KOPT-K1 (cell line): Measurements from ENCODE around the gene GUCY1A2.
"Not testable (repeated sequence)": the region's sequence is repeated elsewhere in the genome, so short reads cannot be mapped to it uniquely, and the experiment has no call there.

Source experiments
- H3K27ac ChIP-seq: fragments of 200-600 bp; sonication (generic); 2 replicates; pipeline ENCODE4 v1.5.1; 2016; ENCODE audit warnings: antibody characterized with exemption, mild to moderate bottlenecking, low read depth, low read length; ENCODE audit not compliant: poor library complexity, severe bottlenecking
- H3K36me3 ChIP-seq: fragments of 200-600 bp; sonication (generic); 2 replicates; pipeline ENCODE4 v1.5.1; 2017; ENCODE audit warnings: antibody characterized with exemption, mild to moderate bottlenecking, low read length, moderate library complexity; ENCODE audit not compliant: insufficient read depth
- H3K9me3 ChIP-seq: fragments of 200-600 bp; sonication (generic); 2 replicates; pipeline ENCODE4 v1.5.1; 2017; ENCODE audit warnings: antibody characterized with exemption, low read length, mild to moderate bottlenecking; ENCODE audit not compliant: insufficient read depth, poor library complexity, severe bottlenecking

Gene GUCY1A2

DNA sequence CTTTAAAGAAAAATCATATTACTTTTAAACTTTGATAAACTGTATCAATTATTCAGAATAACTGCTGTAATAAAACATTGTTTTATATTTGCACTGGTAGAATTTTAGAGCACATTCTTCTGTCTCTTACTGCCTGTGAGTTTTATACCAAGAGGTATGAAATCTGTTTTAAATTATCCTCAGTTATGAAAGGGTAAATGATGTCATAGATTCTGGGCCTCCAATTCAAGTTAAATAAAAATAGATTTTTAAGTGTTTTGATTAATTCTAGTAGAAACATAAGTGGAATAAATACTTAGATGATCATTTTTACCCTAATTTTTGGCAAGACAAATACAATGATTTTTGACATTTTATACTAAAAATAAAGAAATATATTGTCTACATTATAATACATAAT, 93.0 kb downstream of the GUCY1A2 start:
- no peaks in the 10 kb centered on the region for H3K36me3 ChIP-seq
- no peaks in the 10 kb centered on the region for H3K9me3 ChIP-seq
- no peak overlapping the region for H3K27ac ChIP-seq

DNA sequence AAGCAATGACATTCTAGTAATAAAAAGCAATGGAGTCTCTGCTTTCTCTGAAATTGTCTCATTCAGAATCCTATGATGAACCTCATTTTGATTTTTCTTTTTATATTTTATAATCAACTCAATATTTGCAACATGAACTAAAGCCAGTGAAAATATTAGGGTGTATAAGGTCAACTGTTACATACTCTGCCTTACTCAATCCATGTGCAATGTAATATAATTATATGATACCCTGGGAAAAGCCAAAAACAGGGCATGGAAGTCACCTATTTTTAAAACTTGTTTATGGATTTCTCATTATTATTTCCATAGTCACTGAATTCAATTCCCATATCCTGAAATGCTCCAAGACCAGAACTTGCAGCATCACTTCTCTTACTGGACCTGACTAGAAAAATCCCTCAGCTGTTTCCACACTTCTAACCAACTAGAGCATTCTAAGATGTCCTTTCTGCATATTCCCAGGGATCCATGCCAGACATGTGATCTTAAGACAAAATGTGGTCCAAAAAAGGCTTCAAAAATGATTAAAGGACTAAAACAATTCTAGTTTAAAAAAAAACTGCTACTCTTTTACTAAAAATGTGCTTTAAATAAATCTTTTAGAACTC, 97.3 kb downstream of the GUCY1A2 start:
- Histone ChIP-seq H3K27ac (no peak overlapping the region), H3K9me3 (no peaks in the 10 kb centered on the region), H3K36me3 (no peaks in the 10 kb centered on the region)

DNA sequence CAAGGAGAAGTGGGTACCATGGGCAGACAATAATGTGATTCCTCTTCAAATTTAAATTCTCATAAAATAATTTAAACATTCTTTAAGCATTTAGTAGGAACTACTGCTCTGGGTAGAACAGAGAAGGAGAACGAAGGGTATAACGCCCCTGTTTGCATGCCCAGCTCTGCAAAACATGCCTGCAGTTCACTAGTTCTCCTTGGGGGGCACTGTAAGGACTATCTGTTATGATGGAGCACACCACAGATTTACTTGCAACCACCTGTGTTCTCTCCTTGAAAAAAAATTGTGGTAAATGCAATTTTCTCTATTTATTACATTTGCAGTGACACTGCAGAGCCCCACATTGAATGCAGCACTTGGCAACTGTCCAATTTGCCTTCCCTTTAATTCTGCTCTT, 100.3 kb downstream of the GUCY1A2 start:
- no peaks in the 10 kb centered on the region for H3K9me3 ChIP-seq
- no peaks in the 10 kb centered on the region for H3K36me3 ChIP-seq
- H3K27ac ChIP-seq, result no peak overlapping the region

DNA sequence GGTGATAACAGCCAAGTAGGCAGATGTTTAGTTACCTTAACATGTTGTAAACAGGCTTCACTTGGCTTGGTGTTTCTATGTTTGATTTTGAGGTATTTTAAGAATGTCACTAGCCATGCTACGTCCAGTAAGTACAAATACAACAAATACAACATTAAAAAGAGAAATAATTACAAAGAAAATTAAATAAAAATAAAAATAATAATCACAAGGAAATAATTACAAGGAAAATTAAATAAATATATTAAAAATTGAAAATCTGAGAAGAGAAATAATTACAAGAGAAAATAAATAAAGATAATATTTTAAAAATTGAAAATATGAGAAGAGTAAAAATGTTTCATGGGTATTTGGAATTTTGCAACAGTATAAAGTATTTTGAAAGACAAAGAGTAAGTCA, 103.9 kb downstream of the GUCY1A2 start:
- H3K36me3 ChIP-seq, result no peaks in the 10 kb centered on the region
- no peak overlapping the region for H3K27ac ChIP-seq
- H3K9me3 ChIP-seq, result no peaks in the 10 kb centered on the region

DNA sequence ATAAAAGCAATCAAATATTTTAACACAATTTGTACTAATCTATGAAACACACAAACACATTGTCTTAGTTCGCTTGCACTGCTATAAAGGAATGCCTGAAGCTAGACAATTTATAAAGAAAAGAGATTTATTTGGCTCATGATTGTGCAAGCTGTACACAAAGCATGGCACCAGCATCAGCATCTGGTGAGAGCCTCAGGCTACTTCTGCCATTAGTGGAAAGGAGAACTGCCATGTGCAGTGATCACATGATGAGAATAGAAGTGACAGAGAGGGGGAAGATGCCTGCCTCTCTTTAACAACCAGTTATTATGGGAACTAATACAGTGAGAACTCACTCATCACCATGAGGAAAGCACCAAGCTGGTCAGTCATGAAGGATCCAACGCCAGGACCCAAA, 105.1 kb downstream of the GUCY1A2 start:
- no peaks in the 10 kb centered on the region for H3K9me3 ChIP-seq
- no peaks in the 10 kb centered on the region for H3K36me3 ChIP-seq
- no peak overlapping the region for H3K27ac ChIP-seq

DNA sequence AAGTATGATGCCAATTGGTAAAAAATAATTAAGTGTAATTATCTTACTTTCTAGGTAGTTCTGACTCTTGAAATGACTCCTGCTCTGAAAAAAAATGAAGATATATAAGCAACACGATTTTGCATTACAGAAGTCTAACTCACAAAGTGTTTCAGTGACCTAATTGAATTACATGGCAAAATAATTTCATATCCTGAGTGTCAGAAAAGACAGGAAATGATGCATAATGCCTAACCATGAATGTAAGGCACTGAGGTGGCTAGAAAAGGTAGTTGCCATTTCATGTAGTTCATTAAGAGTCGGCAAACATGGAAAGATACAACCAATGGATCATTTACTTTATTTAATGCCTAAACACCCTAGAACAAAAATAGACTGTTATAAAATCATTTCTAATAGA, 113.5 kb downstream of the GUCY1A2 start:
- Histone ChIP-seq H3K9me3 (no peaks in the 10 kb centered on the region), H3K27ac (no peak overlapping the region), H3K36me3 (no peaks in the 10 kb centered on the region)

DNA sequence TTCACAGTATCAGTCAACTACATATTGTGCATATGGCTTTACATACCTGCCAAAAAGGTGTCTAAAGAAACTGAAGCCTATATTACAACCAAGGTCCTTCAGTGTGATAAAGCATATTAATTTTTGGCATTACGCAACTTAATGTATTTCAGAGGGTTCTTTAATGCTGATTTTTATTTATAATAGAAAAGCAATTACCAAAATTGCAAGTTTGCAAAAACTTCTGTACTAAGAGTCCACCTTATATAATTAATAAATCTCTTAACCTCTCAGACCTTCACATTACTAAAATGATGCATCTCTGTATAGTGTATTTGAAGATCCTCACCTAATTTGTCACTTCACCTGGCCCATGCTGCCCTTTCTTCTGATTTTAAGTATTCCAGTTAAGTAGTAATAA, 128.6 kb downstream of the GUCY1A2 start:
- Histone ChIP-seq H3K9me3 (no peaks in the 10 kb centered on the region), H3K27ac (no peak overlapping the region), H3K36me3 (no peaks in the 10 kb centered on the region)

DNA sequence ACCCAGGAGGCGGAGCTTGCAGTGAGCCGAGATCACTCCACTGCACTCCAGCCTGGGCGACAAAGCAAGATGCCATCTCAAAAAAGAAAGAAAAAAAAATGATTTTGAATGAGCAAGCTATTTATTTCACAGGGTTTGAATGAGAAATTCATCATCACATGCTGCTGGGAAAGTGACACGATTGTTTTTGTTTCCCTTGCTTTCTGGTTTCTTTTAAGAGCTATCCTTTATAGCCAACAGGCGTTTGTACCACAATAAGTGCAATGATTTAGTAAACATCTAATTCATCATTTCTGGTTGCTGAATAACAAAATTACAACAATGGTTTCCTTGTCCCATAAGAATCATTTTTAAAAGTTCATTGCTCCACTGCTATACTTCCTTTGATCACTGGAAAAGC, 129.9 kb downstream of the GUCY1A2 start:
- H3K9me3 ChIP-seq, result no peaks in the 10 kb centered on the region
- H3K36me3 ChIP-seq, result no peaks in the 10 kb centered on the region
- H3K27ac ChIP-seq, result no peak overlapping the region

DNA sequence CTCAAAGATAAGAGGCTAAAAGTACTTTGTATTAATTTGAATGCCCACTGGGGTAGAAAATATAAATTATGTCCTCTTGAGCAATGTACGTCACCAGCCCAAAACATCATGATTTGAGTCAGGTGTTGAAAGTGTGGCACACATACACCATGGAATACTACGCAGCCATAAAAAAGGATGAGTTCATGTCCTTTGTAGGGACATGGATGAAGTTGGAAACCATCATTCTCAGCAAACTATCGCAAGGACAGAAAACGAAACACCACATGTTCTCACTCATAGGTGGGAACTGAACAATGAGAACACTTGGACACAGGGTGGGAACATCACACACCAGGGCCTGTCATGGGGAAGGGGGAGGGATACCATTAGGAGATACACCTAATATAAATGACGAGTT, 134.6 kb downstream of the GUCY1A2 start:
- not testable (repeated sequence) for H3K36me3 ChIP-seq, H3K9me3 ChIP-seq, H3K27ac ChIP-seq

DNA sequence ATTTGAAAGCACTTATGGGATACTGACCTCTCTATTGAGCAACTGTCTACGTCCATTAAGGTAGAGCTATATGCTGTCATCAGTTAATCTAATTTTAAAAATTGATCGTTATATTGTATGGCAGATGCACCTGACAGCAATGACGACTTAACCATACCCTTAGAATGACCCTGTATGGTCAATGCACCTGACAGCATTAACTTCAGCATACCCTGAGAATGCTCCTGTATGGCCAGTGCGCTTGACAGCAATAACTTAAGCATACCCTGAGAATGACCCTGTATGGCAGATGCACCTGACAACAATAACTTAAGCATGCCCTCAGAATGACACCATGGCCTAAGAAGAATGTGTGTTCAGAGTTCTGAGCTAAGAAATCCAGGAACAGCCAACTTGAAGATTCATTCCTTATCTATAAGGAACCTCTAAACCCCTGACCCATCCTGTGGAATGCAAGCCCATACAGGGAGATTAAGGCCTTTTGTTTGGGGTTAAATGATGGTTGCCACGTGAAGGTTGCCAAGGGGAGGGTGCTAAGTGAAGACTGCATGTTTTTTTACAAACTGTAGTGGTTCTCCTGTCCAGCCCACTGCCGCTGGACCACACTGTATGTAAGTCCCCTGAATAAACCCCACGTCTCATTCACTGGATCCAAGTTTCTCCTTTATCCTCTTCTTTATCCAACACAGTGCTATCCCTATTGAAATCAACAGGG, 138.3 kb downstream of the GUCY1A2 start:
- Histone ChIP-seq H3K9me3 (no peaks in the 10 kb centered on the region), H3K36me3 (no peaks in the 10 kb centered on the region), H3K27ac (no peak overlapping the region)

DNA sequence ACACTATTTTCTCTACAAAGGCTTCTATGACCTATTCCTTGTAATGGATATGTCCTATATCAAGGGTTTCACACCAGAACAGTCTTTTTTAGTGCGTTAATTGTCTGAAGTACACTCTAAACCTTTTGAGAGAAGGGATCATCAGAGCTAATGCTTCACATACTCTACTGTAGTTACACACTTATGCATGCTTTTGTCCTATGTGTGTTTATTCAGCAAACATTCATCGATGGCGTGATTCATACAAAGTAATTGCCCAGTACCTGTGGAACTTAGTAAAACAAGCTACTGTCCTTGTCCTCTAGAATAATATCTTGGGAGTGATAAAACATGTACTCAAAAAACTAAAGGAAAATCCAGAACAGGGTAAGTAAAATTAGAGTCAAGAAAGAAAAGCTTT, 139.2 kb downstream of the GUCY1A2 start:
- Histone ChIP-seq H3K9me3 (no peaks in the 10 kb centered on the region), H3K27ac (no peak overlapping the region), H3K36me3 (no peaks in the 10 kb centered on the region)

DNA sequence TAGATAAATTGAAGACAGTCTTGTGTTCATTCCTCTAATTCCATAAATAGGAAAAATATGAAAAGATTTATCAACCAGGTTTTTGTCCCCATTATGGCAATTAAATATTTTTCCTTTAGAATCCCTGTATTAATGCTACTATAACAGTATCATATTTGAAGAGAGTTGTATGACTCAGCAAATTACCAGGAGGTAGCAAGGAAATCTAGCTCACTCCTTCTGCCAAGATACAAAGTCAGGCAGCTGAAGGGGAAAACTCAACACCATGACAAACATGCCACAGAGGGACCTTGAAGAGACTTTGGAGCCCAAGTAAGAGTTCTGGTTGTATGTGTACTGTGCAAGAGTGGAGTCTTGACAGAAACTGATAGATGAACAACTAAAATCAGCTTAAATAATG, 143.3 kb downstream of the GUCY1A2 start:
- no peaks in the 10 kb centered on the region for H3K36me3 ChIP-seq
- H3K9me3 ChIP-seq, result no peaks in the 10 kb centered on the region
- no peak overlapping the region for H3K27ac ChIP-seq

DNA sequence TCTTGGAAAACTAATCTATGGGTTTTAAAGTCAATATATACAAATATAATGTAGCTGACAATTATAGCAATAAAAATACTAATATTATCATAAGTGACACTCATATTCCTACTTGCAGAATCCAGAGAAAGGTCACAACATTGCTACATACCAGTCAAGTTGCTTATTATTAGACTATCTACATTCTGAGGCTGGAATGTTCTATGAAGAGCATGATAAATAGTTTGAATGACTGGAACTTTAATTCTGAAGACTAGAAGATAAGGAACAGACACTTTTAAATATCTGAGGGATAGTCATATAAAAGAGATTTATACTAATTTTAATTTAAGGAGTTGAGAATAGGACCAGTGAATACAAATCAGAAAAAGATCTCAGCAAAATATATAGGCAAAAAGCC, 146.0 kb downstream of the GUCY1A2 start:
- H3K27ac ChIP-seq, result no peak overlapping the region
- no peaks in the 10 kb centered on the region for H3K36me3 ChIP-seq
- H3K9me3 ChIP-seq, result no peaks in the 10 kb centered on the region

DNA sequence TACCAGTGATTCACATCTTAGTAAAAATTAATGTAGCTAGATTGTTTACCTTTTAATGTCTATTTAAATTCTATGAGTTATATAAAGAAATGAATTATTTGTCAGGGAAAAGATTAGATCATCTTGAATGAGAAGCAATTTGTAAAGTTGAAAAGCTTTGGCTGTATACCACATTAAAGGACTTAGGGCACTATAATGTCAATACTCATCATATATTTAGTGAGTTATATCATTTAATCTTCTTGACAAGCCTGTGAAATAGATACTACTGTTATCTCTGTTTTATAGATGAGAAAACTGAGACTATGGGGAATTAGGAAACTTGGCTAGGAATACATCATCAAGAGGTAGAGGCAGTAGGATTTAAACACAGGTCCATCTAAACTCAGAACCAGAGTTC, 160.1 kb downstream of the GUCY1A2 start:
- Histone ChIP-seq H3K9me3 (no peaks in the 10 kb centered on the region), H3K36me3 (no peaks in the 10 kb centered on the region), H3K27ac (no peak overlapping the region)

DNA sequence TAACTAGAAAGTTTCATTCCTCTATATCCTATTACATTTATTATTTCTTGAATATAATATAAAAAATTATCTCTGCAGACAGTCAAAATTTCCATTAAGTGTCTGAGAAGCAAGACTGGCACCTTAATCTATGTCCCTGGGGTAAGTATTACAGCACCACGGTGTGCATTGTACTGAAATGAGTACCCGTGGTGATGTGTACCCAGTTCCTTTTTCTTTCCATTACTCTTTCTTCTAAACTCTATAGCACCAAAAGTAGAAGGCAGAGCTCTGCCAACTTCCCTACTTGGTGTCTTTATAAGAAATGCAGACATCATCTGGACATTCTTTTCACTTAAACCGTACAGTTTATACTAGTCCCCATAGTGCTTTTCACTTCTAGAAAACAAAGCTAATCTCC, 161.7 kb downstream of the GUCY1A2 start:
- Histone ChIP-seq H3K9me3 (no peaks in the 10 kb centered on the region), H3K27ac (no peak overlapping the region), H3K36me3 (no peaks in the 10 kb centered on the region)

DNA sequence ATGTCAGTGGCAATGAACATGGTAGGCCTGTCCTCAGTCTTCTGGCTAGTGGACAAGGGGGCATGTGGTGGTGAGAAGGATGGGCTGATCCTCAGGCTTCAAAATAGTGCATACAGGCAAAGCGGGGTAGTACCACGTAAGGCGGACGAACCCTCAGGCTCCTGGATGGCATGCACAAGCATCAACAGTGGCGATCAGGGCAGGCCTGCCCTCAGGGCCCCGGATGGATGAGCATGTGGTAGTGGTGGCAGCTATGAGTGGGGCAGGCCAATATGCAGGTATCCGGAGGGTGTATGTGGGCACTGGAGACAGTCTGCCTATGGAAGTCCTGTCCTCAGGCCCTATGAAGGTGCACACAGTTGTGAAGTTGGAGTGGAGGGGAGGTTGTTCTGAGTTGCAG, 163.8 kb downstream of the GUCY1A2 start:
- Histone ChIP-seq H3K9me3 (no peaks in the 10 kb centered on the region), H3K27ac (no peak overlapping the region), H3K36me3 (no peaks in the 10 kb centered on the region)
